Neural cell (in vitro differentiated cells): Measurements from ENCODE around the gene RGS14. TPM values are rescaled to one million over a fixed set of nuclear protein-coding genes. Genes with fewer than 3 reads are reported as not detected.

Experiments
- H2AFZ ChIP-seq: fragments of 200-600, 300-800 bp; sonication (generic), shearing (Covaris generic); 2 replicates; pipeline ENCODE4 v1.6.0; 2014; ENCODE audit warnings: low read depth, mild to moderate bottlenecking, antibody characterized with exemption, low read length, moderate library complexity
- H3F3A ChIP-seq: fragments of 200-600 bp; shearing (Covaris generic); 2 replicates; pipeline ENCODE4 v1.6.1; 2016; ENCODE audit warnings: mild to moderate bottlenecking, moderate library complexity, mixed read lengths, antibody characterized with exemption, low read length; ENCODE audit not compliant: insufficient read depth, poor library complexity, severe bottlenecking
- H3K27ac ChIP-seq: fragments of 200-600, 300-800 bp; sonication (generic), shearing (Covaris generic); 2 replicates; pipeline ENCODE4 v1.5.1; 2014; ENCODE audit warnings: mild to moderate bottlenecking, low read length, moderate library complexity
- H3K27me3 ChIP-seq: fragments of 300-800, 200-600 bp; sonication (generic), shearing (Covaris generic); 2 replicates; pipeline ENCODE4 v1.6.0; 2014; ENCODE audit warnings: mild to moderate bottlenecking, low read depth, low read length, moderate library complexity; ENCODE audit not compliant: insufficient read depth
- H3K36me3 ChIP-seq: fragments of 300-800, 200-600 bp; sonication (generic), shearing (Covaris generic); 2 replicates; pipeline ENCODE4 v1.5.1; 2014; ENCODE audit warnings: mild to moderate bottlenecking, antibody characterized with exemption, low read length, moderate library complexity; ENCODE audit not compliant: insufficient read depth
- H3K4me2 ChIP-seq: fragments of 300-800, 200-600 bp; sonication (generic), shearing (Covaris generic); 2 replicates; pipeline ENCODE4 v1.6.0; 2014; ENCODE audit warnings: mild to moderate bottlenecking, low read length
- H3K4me3 ChIP-seq: fragments of 300-800, 200-600 bp; sonication (generic), shearing (Covaris generic); 2 replicates; pipeline ENCODE4 v1.5.1; 2014; ENCODE audit warnings: mild to moderate bottlenecking, low read length, moderate library complexity
- H3K79me2 ChIP-seq: fragments of 200-600 bp; shearing (Covaris generic); replicated peaks from 2 replicates; pipeline ENCODE4 v1.6.0; 2014; ENCODE audit warnings: mild to moderate bottlenecking, low read length, moderate library complexity; ENCODE audit not compliant: insufficient read depth
- H3K9ac ChIP-seq: fragments of 300-800, 200-600 bp; sonication (generic), shearing (Covaris generic); 2 replicates; pipeline ENCODE4 v1.6.1; 2016; ENCODE audit warnings: mild to moderate bottlenecking, low read length, mixed read lengths
- H3K9me2 ChIP-seq: fragments of 200-600 bp; shearing (Covaris generic); 2 replicates; pipeline ENCODE4 v1.6.1; 2016; ENCODE audit warnings: mild to moderate bottlenecking, low read length, mixed read lengths; ENCODE audit not compliant: insufficient read depth
- H3K9me3 ChIP-seq: fragments of 200-600, 300-800 bp; sonication (generic), shearing (Covaris generic); 2 replicates; pipeline ENCODE4 v1.6.1; 2016; ENCODE audit warnings: mild to moderate bottlenecking, mixed run types, low read length, moderate library complexity, mixed read lengths
- H4K20me1 ChIP-seq: fragments of 200-600 bp; shearing (Covaris generic); 2 replicates; pipeline ENCODE4 v1.6.1; 2016; ENCODE audit warnings: mild to moderate bottlenecking, mixed run types; ENCODE audit not compliant: insufficient read depth
- EP300 ChIP-seq: fragments of 450-650 bp; conservative IDR thresholded peaks from 2 replicates; pipeline ENCODE4 v1.6.1; 2014; ENCODE audit warnings: antibody characterized with exemption, mild to moderate bottlenecking, moderate library complexity; ENCODE audit not compliant: poor library complexity, severe bottlenecking
- EZH2 ChIP-seq: fragments of 200-600, 300-800 bp; shearing (Covaris generic), sonication (generic); IDR thresholded peaks from 2 replicates; pipeline ENCODE4 v1.6.1; 2014; ENCODE audit warnings: antibody characterized with exemption, low read length, borderline replicate concordance, mild to moderate bottlenecking; ENCODE audit not compliant: insufficient read depth, poor library complexity, severe bottlenecking
- MXI1 ChIP-seq: fragments of 450-650 bp; conservative IDR thresholded peaks from 2 replicates; pipeline ENCODE4 v1.6.1; 2014; ENCODE audit warnings: antibody characterized with exemption, mild to moderate bottlenecking; ENCODE audit not compliant: poor library complexity, severe bottlenecking
- POLR2AphosphoS5 ChIP-seq: IDR thresholded peaks from 2 replicates; pipeline ENCODE4 v1.6.1; 2012
- RAD21 ChIP-seq: fragments of 450-650 bp; conservative IDR thresholded peaks from 2 replicates; pipeline ENCODE4 v1.6.1; 2014; ENCODE audit warnings: antibody characterized with exemption, mild to moderate bottlenecking, moderate library complexity
- REST ChIP-seq: IDR thresholded peaks from 2 replicates; pipeline ENCODE4 v1.6.1; 2012; ENCODE audit warnings: borderline replicate concordance
- SMC3 ChIP-seq: fragments of 450-650 bp; conservative IDR thresholded peaks from 2 replicates; pipeline ENCODE4 v1.6.1; 2014; ENCODE audit warnings: antibody characterized with exemption, mild to moderate bottlenecking, moderate library complexity; ENCODE audit not compliant: poor library complexity
- TAF1 ChIP-seq: IDR thresholded peaks from 2 replicates; pipeline ENCODE4 v1.6.1; 2012; ENCODE audit warnings: low read depth
- polyA plus RNA-seq: library from polyadenylated mRNA; depleted of rRNA; stranded (reverse); fragments of >200 nt; gene quantifications from 2 replicates; pipeline ENCODE4 v1.2.3, GENCODE V29; 2014
- TF ChIP-seq, protein P1 (sequence below): fragments of 450-650 bp; IDR thresholded peaks from 2 replicates; pipeline ENCODE4 v1.5.1; 2014; ENCODE audit warnings: antibody characterized with exemption, mild to moderate bottlenecking, moderate library complexity; ENCODE audit not compliant: poor library complexity, severe bottlenecking

The RGS14 gene
- polyA plus RNA-seq, 1 donor from 2014 or later = 32.3 TPM

GRCh38 chr5:177319913-177320588, 37.7 kb upstream of the RGS14 start:
- TF ChIP-seq TAF1 (no peak), REST (no peak), MXI1 (no peak), SMC3 (no peak), RAD21 (no peak), EZH2 (no peak), EP300 (no peak), POLR2AphosphoS5 (no peak)
- TF ChIP-seq, protein P1, sequence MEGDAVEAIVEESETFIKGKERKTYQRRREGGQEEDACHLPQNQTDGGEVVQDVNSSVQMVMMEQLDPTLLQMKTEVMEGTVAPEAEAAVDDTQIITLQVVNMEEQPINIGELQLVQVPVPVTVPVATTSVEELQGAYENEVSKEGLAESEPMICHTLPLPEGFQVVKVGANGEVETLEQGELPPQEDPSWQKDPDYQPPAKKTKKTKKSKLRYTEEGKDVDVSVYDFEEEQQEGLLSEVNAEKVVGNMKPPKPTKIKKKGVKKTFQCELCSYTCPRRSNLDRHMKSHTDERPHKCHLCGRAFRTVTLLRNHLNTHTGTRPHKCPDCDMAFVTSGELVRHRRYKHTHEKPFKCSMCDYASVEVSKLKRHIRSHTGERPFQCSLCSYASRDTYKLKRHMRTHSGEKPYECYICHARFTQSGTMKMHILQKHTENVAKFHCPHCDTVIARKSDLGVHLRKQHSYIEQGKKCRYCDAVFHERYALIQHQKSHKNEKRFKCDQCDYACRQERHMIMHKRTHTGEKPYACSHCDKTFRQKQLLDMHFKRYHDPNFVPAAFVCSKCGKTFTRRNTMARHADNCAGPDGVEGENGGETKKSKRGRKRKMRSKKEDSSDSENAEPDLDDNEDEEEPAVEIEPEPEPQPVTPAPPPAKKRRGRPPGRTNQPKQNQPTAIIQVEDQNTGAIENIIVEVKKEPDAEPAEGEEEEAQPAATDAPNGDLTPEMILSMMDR = no peak
- H3F3A ChIP-seq = no peaks in the 10 kb centered on the region
- no peaks in the 10 kb centered on the region for H3K36me3 ChIP-seq
- H3K4me3 ChIP-seq = no peak overlapping the region
- H3K9me2 ChIP-seq = no peaks in the 10 kb centered on the region
- H4K20me1 ChIP-seq = no peaks in the 10 kb centered on the region
- H3K9ac ChIP-seq = no peak overlapping the region
- H3K9me3 ChIP-seq = no peaks in the 10 kb centered on the region
- H3K27me3 ChIP-seq = no peaks in the 10 kb centered on the region
- H3K4me2 ChIP-seq = no peak overlapping the region
- H3K27ac ChIP-seq = no peak overlapping the region
- H2AFZ ChIP-seq = no peak overlapping the region
- no peaks in the 10 kb centered on the region for H3K79me2 ChIP-seq

DNA sequence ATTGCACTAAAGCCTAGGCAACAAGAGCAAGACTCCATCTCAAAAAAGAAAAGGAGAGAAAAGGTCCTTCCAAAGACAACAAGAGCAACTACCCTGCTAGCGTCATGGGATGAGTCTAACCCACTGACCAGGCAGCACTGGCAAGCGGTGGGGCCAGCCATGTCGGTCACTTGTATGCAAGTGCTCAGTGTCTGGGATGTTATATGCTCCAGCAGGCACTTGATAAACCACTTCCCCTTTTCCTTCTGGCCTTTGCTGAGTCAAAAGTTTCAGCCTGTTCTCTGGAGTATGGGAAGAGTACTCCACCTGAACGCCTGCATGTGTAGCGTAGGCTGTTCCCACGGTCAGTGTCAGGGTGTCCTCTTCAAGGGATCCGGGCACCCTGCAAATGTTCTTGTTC, 36.8 kb upstream of the RGS14 start:
- Histone ChIP-seq H4K20me1 (no peaks in the 10 kb centered on the region), H3K9ac (no peak overlapping the region), H3K36me3 (no peaks in the 10 kb centered on the region), H3K27ac (no peak overlapping the region), H3K27me3 (no peaks in the 10 kb centered on the region), H2AFZ (no peak overlapping the region), H3F3A (no peaks in the 10 kb centered on the region), H3K79me2 (no peaks in the 10 kb centered on the region), H3K9me3 (no peaks in the 10 kb centered on the region), H3K9me2 (no peaks in the 10 kb centered on the region), H3K4me2 (no peak overlapping the region), H3K4me3 (no peak overlapping the region)
- no peak for TF ChIP-seq EP300
- no peak for TF ChIP-seq EZH2
- TF ChIP-seq, protein P1 = no peak
- TF ChIP-seq REST = no peak
- no peak for TF ChIP-seq POLR2AphosphoS5
- no peak for TF ChIP-seq TAF1
- TF ChIP-seq MXI1 = no peak
- TF ChIP-seq RAD21 = no peak
- TF ChIP-seq SMC3 = no peak
